Measurements from ENCODE around the gene DERA. TPM values are rescaled to one million over a fixed set of nuclear protein-coding genes. Genes with fewer than 3 reads are reported as not detected.

DERA gene
- total RNA-seq, 1 donor from 2014 or later = 52.6 TPM

DNA sequence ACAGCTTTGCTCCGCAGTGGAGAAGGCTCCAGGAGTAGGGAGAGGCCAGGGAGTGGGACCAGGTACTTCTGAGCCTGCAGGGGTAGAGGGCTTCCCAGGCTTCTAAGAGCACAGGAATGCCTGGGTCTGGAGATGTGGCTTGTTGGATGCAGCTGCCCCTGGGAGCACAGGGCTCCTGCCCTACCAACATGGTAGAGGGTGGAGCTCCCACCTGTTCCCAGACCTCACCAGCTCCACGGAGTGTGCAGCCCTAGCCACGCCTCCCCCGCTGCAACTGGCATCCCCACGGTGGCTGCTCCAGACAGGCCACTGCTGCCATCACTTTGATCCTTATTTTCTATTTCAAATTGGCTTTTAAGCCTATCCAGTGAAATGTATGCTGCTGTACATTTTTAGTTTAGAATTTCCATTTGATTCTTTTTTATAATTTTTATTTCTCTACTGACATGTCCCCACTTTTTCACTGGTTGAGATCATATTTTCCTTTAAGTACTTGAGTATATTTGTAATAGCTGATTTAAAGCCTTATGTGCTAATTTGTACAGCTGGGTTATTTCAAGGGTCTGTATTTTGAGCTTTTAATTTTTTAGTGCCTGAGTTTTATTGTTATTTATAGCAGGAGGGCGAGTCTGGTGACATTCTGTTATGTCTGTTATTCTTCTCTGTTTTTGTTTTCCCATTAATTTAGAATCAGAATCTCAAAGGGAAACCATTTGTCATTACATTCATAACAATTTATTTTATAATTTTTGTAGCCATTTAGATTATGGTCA lies 78.0 kb downstream of the DERA start:
- no peak for DNase-seq (ENCODE audit: low read depth)
- TF ChIP-seq, protein P1, sequence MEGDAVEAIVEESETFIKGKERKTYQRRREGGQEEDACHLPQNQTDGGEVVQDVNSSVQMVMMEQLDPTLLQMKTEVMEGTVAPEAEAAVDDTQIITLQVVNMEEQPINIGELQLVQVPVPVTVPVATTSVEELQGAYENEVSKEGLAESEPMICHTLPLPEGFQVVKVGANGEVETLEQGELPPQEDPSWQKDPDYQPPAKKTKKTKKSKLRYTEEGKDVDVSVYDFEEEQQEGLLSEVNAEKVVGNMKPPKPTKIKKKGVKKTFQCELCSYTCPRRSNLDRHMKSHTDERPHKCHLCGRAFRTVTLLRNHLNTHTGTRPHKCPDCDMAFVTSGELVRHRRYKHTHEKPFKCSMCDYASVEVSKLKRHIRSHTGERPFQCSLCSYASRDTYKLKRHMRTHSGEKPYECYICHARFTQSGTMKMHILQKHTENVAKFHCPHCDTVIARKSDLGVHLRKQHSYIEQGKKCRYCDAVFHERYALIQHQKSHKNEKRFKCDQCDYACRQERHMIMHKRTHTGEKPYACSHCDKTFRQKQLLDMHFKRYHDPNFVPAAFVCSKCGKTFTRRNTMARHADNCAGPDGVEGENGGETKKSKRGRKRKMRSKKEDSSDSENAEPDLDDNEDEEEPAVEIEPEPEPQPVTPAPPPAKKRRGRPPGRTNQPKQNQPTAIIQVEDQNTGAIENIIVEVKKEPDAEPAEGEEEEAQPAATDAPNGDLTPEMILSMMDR (conservative IDR thresholded peaks at IDR 0.05; ENCODE audit: low read depth, low read length) = no peak
- H3K4me3 ChIP-seq (ENCODE audit: low read depth, low read length) = no peak overlapping the region

DNA sequence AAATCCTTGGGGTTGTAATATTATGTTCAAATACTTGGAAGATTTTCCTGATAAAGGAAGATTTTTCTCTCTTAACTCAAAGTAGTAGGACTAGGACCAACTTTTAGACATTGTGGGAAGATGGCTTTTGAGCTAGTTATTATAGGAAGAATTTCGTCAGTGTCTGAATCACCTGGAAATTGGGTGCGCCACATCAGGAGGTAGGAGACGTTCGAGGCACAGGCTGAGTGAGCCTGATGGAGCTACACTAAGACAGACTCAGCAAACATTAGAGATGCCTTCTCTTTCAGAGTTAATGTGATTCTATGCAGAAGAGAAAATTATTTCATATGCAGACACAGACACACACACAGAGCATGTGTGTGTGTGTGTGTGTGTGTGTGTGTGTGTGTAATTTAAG lies 84.7 kb downstream of the DERA start:
- H3K4me3 ChIP-seq (ENCODE audit: low read depth, low read length) = no peak overlapping the region
- TF ChIP-seq, protein P1 (conservative IDR thresholded peaks at IDR 0.05; ENCODE audit: low read depth, low read length) = no peak
- DNase-seq (ENCODE audit: low read depth) = no peak

DNA sequence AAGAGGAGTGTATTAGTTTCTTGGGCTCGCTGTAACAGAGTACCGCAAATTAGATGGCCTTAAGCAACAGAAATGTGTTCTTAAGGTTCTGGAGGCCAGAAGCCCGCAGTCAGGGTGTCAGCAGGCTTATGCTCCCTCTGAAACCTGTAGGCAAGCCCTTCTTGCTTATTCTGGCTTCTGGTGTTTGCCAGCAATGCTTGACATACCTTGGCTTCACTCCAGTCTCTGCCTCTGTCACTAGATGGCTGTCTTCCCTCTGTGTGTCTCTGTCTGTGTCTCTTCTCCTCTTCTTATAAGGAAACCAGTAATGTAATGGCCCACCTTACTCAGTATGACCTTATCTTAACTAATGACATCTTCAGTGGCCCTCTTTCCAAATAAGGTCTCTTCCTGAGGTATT lies 85.1 kb downstream of the DERA start:
- no peak overlapping the region for H3K4me3 ChIP-seq (ENCODE audit: low read depth, low read length)
- no peak for DNase-seq (ENCODE audit: low read depth)
- TF ChIP-seq, protein P1 (conservative IDR thresholded peaks at IDR 0.05; ENCODE audit: low read depth, low read length) = peak; percentile 42

- TF ChIP-seq, protein P1 (conservative IDR thresholded peaks at IDR 0.05; ENCODE audit: low read depth, low read length) = no peak
- no peak for DNase-seq (ENCODE audit: low read depth)
Observed at GRCh38 chr12:15996948-15997347, 85.8 kb downstream of the DERA start.

DNA sequence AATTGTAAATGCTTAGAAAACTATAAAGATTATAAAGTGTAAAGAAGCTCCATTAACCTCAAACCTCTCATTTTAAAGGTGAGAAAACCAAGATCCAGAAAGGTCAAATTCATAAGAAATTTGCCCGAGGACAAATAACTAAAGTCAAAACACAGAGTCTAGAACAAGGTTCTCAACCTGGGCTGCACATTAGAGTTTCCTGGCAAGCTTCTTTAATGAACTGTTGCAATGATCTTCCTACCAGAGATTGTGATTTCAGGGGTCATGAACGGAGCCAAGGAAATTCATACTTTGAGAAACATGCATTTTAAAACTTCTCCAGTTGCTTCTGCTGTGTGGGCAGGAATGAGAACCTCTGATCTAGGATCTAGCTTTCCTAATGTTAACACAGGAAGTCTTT lies 86.8 kb downstream of the DERA start:
- DNase-seq (ENCODE audit: low read depth) = no peak
- TF ChIP-seq, protein P1 (conservative IDR thresholded peaks at IDR 0.05; ENCODE audit: low read depth, low read length) = no peak

More at GRCh38 chr12:15996948-15997347, 85.8 kb downstream of the DERA start:
- H3K4me3 ChIP-seq (ENCODE audit: low read depth, low read length) = no peak overlapping the region

DNA sequence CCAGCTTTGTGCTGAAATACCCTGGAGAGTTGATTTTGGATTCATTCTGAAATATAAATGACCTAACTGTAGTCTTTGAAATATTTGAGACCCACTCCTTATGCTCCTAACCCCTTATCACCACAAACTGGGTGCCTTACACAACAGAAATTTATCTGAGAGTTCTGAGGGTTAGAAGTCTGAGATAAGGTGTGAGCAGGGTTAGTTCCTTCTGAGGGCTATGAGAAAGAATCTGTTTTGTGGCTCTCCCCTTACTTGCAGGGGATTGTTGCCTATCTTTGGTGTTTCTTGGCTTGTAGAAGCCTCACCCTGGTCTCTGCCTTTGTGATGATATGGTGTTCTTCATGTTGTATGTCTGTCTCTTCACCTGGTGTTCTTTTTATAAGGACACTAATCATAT lies 91.7 kb downstream of the DERA start:
- TF ChIP-seq, protein P1 (conservative IDR thresholded peaks at IDR 0.05; ENCODE audit: low read depth, low read length) = no peak
- no peak overlapping the region for H3K4me3 ChIP-seq (ENCODE audit: low read depth, low read length)
- no peak for DNase-seq (ENCODE audit: low read depth)

More for the DNA sequence above, 86.8 kb downstream of the DERA start:
- H3K4me3 ChIP-seq (ENCODE audit: low read depth, low read length) = no peak overlapping the region

DNA sequence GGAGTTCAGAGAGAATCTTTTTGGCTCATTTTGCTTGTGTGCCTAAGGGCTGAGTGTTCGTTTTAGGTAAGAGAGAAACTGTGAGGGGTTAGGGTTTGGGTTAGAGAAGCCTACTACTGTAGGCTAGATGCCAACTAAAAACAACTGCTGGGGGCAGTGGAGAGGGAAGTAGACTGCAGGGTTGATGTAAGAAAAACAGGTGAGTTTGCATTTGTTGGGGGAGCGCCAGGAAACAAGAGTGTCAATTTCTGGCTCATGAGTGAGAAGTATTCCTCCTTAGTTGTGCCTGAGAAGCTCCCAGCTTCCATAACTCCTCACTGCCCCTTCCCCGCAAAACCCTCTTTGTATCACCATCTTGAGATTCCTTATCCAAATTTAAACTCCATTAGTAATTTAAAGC lies 92.3 kb downstream of the DERA start:
- H3K4me3 ChIP-seq (ENCODE audit: low read depth, low read length) = no peak overlapping the region
- TF ChIP-seq, protein P1 (conservative IDR thresholded peaks at IDR 0.05; ENCODE audit: low read depth, low read length) = no peak

More for the DNA sequence above, 92.3 kb downstream of the DERA start:
- DNase-seq (ENCODE audit: low read depth) = no peak

Measured in epithelial cell of proximal tubule (primary cell).